H1 (cell line): Measurements from ENCODE around the gene MYH7. TPM values are rescaled to one million over a fixed set of nuclear protein-coding genes. Genes with fewer than 3 reads are reported as not detected.

Source experiments
- BACH1 ChIP-seq: IDR thresholded peaks from 2 replicates; pipeline ENCODE4 v1.6.1; 2012; ENCODE audit warnings: low read length, improper control_type of control experiment
- CBX5 ChIP-seq: fragments of 300-800, 300-1000 bp; sonication (generic); IDR thresholded peaks from 2 replicates; pipeline ENCODE4 v1.7.1; 2016; ENCODE audit warnings: antibody characterized with exemption, low read length, low read depth
- CHD2 ChIP-seq: IDR thresholded peaks from 2 replicates; pipeline ENCODE4 v1.6.1; 2012; ENCODE audit warnings: low read length, improper control_type of control experiment
- CTBP2 ChIP-seq: IDR thresholded peaks from 2 replicates; pipeline ENCODE4 v1.7.0; 2011; ENCODE audit warnings: borderline replicate concordance, mild to moderate bottlenecking, moderate library complexity, mixed read lengths, low read length; ENCODE audit not compliant: insufficient read depth, insufficient read length
- KDM4A ChIP-seq: IDR thresholded peaks from one replicate; pipeline ENCODE4 v1.7.1; 2012; ENCODE audit warnings: low read depth, mild to moderate bottlenecking, moderate library complexity, low read length, inconsistent platforms; ENCODE audit not compliant: severe bottlenecking
- SP2 ChIP-seq: IDR thresholded peaks from 2 replicates; pipeline ENCODE4 v1.6.1; 2012; ENCODE audit warnings: mild to moderate bottlenecking, low read length, inconsistent platforms
- SRF ChIP-seq: IDR thresholded peaks from 2 replicates; pipeline ENCODE4 v1.6.1; 2011; ENCODE audit warnings: mild to moderate bottlenecking, low read depth, low read length, moderate library complexity
- polyA plus RNA-seq, 7 experiments: library from polyadenylated mRNA; depleted of rRNA in 3 of 7; stranded (reverse) in 5 of 7; unstranded in 2 of 7; fragments of >200 nt in 5 of 7; fragments of 200-250 nt in 2 of 7; gene quantifications; 1 replicate in 5 of 7; 2 replicates in 1 of 7; 4 replicates in 1 of 7; pipeline versions ENCODE4 v1.2.1 to v1.2.3, GENCODE V29; 2011 to 2013; ENCODE audit warnings: missing spikeins in 2 of 7, mixed read lengths in 2 of 7
- total RNA-seq: library from RNA; stranded (reverse); fragmentation: NEBNext Ultra II Directional; extraction: Animal tissue kit (Norgen Biotek cat#: 25700); gene quantifications from 2 replicates; pipeline ENCODE4 v1.2.1, GENCODE V29; 2021
- TF ChIP-seq, protein P1 (sequence below): IDR thresholded peaks from 2 replicates; pipeline ENCODE4 v1.6.1; 2012; ENCODE audit warnings: inconsistent platforms

Gene MYH7
- total and polyA plus RNA-seq, 2 of the 8 experiments (the other 6 are each of a cell fraction or from before 2014, with no cell fraction given), result not detected

DNA sequence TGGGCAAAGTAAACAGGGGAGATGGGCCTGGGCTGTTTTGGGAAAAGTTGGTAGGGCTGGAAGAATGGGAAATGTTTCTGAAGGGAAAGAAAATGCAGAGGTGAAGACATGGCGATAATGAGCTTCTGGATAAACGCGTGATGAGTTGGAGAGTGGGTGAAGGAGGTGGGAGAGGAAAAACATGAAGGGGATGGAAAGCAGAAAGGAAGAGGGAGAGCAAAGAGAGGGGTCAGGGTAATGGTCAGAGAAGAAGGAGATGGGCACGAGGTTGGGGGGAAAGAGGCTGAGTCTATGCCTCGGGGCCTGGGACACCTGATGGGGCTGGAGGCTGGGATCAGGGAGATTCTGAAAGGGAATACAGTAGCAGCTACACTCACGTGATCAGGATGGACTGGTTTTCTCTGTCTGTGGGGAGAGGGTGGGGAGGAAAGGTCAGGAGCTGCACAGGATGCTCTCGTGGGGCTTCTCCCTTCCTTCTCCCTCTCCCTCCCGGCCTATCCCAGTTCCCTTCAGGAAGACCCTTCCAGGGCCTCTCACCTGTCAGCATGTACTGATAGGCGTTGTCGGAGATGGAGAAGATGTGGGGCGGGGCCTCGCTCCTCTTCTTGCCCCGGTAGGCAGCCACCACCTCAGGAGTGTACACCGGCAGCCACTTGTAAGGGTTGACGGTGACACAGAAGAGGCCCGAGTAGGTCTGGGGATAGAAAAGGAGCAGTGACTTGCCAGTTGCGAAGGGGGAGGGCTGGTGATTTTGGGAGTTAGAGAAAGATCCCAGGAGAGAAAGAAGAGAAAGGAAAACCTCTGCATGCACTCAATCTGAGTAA, 3.1 kb downstream of the MYH7 start (continued):
- TF ChIP-seq CHD2 (no peak), SP2 (no peak), CBX5 (no peak), CTBP2 (no peak), KDM4A (no peak), SRF (no peak), BACH1 (no peak)
- TF ChIP-seq, protein P1, sequence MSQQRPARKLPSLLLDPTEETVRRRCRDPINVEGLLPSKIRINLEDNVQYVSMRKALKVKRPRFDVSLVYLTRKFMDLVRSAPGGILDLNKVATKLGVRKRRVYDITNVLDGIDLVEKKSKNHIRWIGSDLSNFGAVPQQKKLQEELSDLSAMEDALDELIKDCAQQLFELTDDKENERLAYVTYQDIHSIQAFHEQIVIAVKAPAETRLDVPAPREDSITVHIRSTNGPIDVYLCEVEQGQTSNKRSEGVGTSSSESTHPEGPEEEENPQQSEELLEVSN, result no peak
